HG03439 (cell line): Measurements from ENCODE around the gene METTL25.

ENCODE experiments used
- ATAC-seq: cut with Tn5 transposase; IDR thresholded peaks from one replicate; pipeline ENCODE4 v1.9.1; 2021; ENCODE audit warnings: mild to moderate bottlenecking, moderate library complexity; ENCODE audit not compliant: unreplicated experiment

METTL25 gene

GRCh38 chr12:82522762-82523161 lies 164.4 kb downstream of the METTL25 start:
- ATAC-seq: no peak

- no peak for ATAC-seq
Measured at GRCh38 chr12:82523996-82524395, 165.7 kb downstream of the METTL25 start.

GRCh38 chr12:82524641-82525040 lies 166.3 kb downstream of the METTL25 start:
- ATAC-seq: no peak

DNA sequence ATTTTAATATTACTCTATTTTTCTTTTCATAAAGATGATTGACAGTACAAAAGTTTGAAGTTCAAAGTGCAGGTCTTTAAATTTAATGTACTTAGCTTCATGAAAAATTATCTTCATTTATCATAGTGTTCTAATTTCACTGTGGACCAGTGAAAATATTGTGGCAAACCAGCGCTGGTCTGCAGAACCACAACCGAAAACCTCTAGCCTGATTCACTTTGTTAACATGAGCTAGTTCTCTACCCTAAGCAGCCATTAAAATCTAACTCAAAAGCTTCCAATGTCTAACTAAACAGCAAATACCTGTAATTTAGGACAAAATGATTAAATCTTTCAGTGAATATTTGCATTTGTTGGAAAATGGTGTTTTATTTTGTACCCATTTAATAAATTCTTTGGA lies 167.3 kb downstream of the METTL25 start:
- no peak for ATAC-seq

DNA sequence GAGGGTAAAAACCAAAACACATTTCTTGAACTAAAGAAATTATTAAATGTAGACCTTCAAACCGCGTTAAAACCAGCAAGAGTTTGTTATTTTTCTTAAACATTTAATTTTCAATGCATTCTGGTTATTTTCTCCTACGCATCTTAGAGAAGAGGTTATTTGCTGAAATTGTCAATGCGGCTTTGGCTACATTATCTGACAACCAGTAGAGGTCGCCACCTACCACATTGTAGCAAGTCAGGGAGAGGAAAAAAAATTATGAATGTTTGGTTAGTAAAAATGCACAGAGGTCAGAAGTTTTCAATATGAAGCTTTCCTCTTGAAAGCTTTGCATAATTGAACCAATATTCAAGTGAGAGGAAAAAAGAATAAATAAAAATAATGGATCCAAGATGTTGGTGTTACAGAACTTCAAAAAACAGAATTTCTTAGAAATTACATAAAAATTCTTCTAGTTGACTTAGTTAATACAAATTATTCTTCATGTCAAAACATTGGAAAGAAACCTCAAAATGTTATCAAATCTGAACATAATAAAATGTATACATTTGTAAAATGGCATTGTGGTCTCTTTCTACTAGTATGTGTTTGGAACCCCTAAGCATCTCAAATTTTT lies 168.9 kb downstream of the METTL25 start:
- ATAC-seq: peak; percentile 87
